Kidney (tissue), 11 donors: ENCODE results near the gene FAM72D. TPM values are rescaled to one million over a fixed set of nuclear protein-coding genes. Genes with fewer than 3 reads are reported as not detected.
"Not testable (repeated sequence)": the region's sequence is repeated elsewhere in the genome, so short reads cannot be mapped to it uniquely, and the experiment has no call there.

Source experiments
- DNase-seq, 5 donors: peaks; one replicate each; pipeline ENCODE4 v3.0.0-alpha.2; 2013 to 2020
- FAIRE-seq: peaks from 2 replicates; lab custom pipeline; 2012; peaks lifted over from hg19 to GRCh38; lab: Jason Lieb, UNC
- H3K27ac ChIP-seq, 2 donors: one replicate each; pipeline ENCODE4 v1.7.0; 2013; ENCODE audit warnings: low read depth in 2 of 2, low read length in 2 of 2, inconsistent platforms in 1 of 2
- H3K27me3 ChIP-seq: one replicate; pipeline ENCODE4 v1.7.1; 2013; ENCODE audit warnings: low read length, inconsistent platforms; ENCODE audit not compliant: control insufficient read depth, insufficient read depth
- H3K36me3 ChIP-seq, 3 donors: one replicate each; pipeline versions ENCODE4 v1.7.0 to v1.7.1; 2013; ENCODE audit warnings: low read length in 3 of 3, control low read depth in 1 of 3, inconsistent platforms in 1 of 3; ENCODE audit not compliant: insufficient read depth in 3 of 3, control insufficient read depth in 2 of 3
- H3K4me1 ChIP-seq, 3 donors: one replicate each; pipeline versions ENCODE4 v1.7.0 to v1.7.1; 2013; ENCODE audit warnings: low read length in 3 of 3, inconsistent platforms in 1 of 3, low read depth in 1 of 3; ENCODE audit not compliant: control insufficient read depth in 2 of 3, insufficient read depth in 2 of 3
- H3K4me3 ChIP-seq, 3 donors: one replicate each; pipeline versions ENCODE4 v1.7.0 to v1.8.1; 2013; ENCODE audit warnings: low read length in 3 of 3, control low read depth in 1 of 3, inconsistent platforms in 1 of 3
- H3K9ac ChIP-seq, 3 donors: one replicate each; pipeline versions ENCODE4 v1.7.0 to v1.7.1; 2013; ENCODE audit warnings: low read length in 3 of 3, control low read depth in 1 of 3, inconsistent platforms in 1 of 3
- H3K9me3 ChIP-seq, 3 donors: one replicate each; pipeline versions ENCODE4 v1.7.0 to v1.7.1; 2013; ENCODE audit warnings: low read length in 3 of 3, control low read depth in 1 of 3, inconsistent platforms in 1 of 3; ENCODE audit not compliant: control insufficient read depth in 2 of 3, insufficient read depth in 1 of 3
- intact Hi-C: fragments of 100-400 bp; cut with DNase I; formaldehyde crosslinking; loops from one replicate; pipeline ENCODE4 v1.11.1; 2022
- polyA plus RNA-seq: library from polyadenylated mRNA; stranded (reverse); fragments of 350-450 nt; fragmentation: Illumina TruSeq; extraction: RNeasy Lipid Tissue Mini Kit (QIAGEN cat#74804); gene quantifications from one replicate; pipeline ENCODE4 v1.2.3, GENCODE V29; 2014; ENCODE audit warnings: low read depth, low replicate concordance; ENCODE audit not compliant: insufficient read depth
- total RNA-seq: library from RNA; stranded (reverse); fragmentation: NEBNext Ultra II Directional; extraction: Animal tissue kit (Norgen Biotek cat#: 25700); gene quantifications from one replicate; pipeline ENCODE4 v1.2.1, GENCODE V29; 2021
- donor health status: control.
- donor health status: control.
- donor health status: DM: yes; HTN: yes; CAD: no.
- donor health status: Normal renal cell carcinoma (clear cell type).

Gene FAM72D
- total and polyA plus RNA-seq, 2 donors from 2014 or later, result 0.24 TPM; not detected in 1

DNA sequence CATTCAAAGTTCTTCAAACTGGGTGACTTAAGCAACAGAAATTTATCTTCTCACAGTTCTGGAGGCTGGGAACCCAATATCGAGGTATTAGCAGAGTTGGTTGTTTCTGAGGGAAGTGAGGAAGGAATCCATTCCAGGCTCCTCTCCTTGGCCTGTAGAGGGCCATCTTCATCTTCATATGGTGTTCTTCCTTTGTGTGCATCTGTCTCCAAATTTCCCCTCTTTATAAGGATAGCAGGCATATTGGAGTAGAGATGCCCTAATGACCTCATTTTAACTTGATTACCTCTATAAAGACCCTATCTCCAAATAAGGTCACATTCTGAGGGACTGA is 27.3 kb downstream of the FAM72D start:
- H3K9ac ChIP-seq, H3K9me3 ChIP-seq, H3K27me3 ChIP-seq, FAIRE-seq, H3K27ac ChIP-seq, intact Hi-C loops, DNase-seq, H3K4me3 ChIP-seq, H3K4me1 ChIP-seq, H3K36me3 ChIP-seq: not testable (repeated sequence)

GRCh38 chr1:145123992-145124641 is 28.3 kb downstream of the FAM72D start:
- not testable (repeated sequence) for FAIRE-seq

DNA sequence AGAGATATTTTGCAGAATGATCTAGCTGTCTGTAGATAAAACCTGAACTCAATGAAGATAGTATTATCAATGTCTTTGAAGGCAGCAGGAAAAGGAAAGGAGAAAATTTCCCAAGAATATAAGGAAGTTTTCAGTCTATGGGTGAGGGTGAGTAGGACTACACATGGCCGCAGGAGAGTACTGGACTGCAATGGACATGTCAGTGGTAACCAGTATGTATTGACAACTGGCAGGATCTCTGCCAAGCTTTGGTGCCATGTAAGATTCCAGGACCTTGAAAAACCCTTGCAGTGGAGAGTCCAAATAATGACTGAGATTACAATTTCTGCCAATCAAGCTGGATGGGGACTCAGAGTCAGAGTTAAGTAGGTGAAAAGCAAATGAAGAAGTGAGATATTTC is 29.3 kb downstream of the FAM72D start:
- H3K4me3 ChIP-seq, FAIRE-seq, H3K27me3 ChIP-seq, H3K4me1 ChIP-seq, H3K9ac ChIP-seq, H3K27ac ChIP-seq, H3K9me3 ChIP-seq, intact Hi-C loops, H3K36me3 ChIP-seq, DNase-seq: not testable (repeated sequence)

More at GRCh38 chr1:145123992-145124641, 28.3 kb downstream of the FAM72D start:
- H3K27me3 ChIP-seq, H3K27ac ChIP-seq, H3K4me3 ChIP-seq, intact Hi-C loops, H3K9me3 ChIP-seq, DNase-seq, H3K9ac ChIP-seq, H3K36me3 ChIP-seq, H3K4me1 ChIP-seq: not testable (repeated sequence)

DNA sequence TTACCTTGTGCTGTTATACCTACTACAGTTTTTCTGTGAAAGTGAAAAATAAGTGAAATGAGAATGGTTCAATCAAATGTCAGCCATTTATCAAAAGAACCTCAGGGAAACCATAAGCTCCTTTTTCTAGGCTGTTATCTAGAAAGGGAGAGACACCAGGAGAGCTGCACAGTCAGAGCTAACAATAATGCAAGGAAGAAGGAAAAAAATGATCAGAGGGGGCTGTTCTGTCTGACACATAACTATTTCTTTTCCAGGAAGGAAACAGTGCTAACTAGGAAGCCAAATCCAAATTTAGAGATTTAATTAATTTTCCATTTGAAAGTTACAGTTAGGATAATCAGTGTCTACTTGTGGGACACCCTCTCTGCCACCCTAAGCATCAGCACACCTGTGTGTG is 31.4 kb downstream of the FAM72D start:
- H3K4me1 ChIP-seq, FAIRE-seq, H3K36me3 ChIP-seq, DNase-seq, H3K27me3 ChIP-seq, H3K9ac ChIP-seq, H3K27ac ChIP-seq, H3K4me3 ChIP-seq, H3K9me3 ChIP-seq, intact Hi-C loops: not testable (repeated sequence)

- not testable (repeated sequence) for H3K9ac ChIP-seq, H3K27ac ChIP-seq
Measured at GRCh38 chr1:145128697-145129469, 33.1 kb downstream of the FAM72D start.

DNA sequence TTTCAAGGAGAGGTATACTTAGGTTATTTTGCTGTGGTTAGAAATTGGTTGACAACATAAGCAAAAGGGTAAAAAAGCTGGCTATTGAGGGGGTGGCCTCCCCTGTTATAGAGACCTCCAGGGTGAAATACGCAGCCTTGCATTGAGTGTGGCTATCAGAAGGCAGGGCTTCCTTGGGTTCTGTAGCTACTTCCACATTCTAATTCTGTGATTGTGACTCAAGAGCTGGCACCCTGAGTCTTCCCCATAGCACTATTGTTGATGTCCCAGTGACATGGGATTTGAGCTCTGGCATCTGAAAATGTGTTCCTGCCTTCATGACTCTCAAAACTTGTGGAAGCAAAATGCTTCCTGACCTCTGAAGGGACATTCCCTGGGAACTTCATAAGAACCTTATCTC is 38.7 kb downstream of the FAM72D start:
- DNase-seq, intact Hi-C loops, H3K27me3 ChIP-seq, H3K9me3 ChIP-seq, H3K4me1 ChIP-seq, H3K9ac ChIP-seq, H3K36me3 ChIP-seq, H3K27ac ChIP-seq, FAIRE-seq, H3K4me3 ChIP-seq: not testable (repeated sequence)

More at GRCh38 chr1:145128697-145129469, 33.1 kb downstream of the FAM72D start:
- FAIRE-seq, intact Hi-C loops, H3K4me1 ChIP-seq, H3K4me3 ChIP-seq, H3K9me3 ChIP-seq, H3K36me3 ChIP-seq, H3K27me3 ChIP-seq: not testable (repeated sequence)
- peak in 1 of 5 donors; percentile 5 for DNase-seq

DNA sequence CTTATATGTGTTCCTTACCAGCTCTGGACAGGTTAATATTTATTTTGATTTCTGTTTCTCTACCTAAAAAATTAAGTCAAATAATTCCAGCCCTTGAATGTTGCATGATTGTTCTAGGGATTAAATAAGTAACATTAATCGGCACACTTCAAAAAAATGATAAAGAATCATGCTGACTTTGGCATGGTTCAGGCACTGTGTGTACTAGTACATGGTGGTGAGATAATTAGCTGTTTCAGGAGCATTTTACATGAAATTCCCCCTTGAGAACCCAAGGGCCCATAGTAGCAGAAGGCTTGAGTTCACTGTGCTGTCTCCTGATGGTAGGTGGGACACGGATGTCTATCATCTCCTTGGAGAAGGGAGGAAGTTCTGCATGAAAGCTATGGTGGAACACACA is 44.8 kb downstream of the FAM72D start:
- H3K9me3 ChIP-seq, DNase-seq: not testable (repeated sequence)

GRCh38 chr1:145144264-145144913 is 48.6 kb downstream of the FAM72D start:
- H3K9me3 ChIP-seq, FAIRE-seq, H3K4me1 ChIP-seq, intact Hi-C loops, H3K4me3 ChIP-seq, H3K9ac ChIP-seq, H3K27me3 ChIP-seq, H3K27ac ChIP-seq, DNase-seq, H3K36me3 ChIP-seq: not testable (repeated sequence)

More for the DNA sequence above, 44.8 kb downstream of the FAM72D start:
- H3K9ac ChIP-seq, H3K27ac ChIP-seq, H3K4me1 ChIP-seq, H3K27me3 ChIP-seq, H3K36me3 ChIP-seq, H3K4me3 ChIP-seq, intact Hi-C loops, FAIRE-seq: not testable (repeated sequence)
